NB4 (cell line): ENCODE data around the gene LILRB1.
"Not testable (repeated sequence)": the region's sequence is repeated elsewhere in the genome, so short reads cannot be mapped to it uniquely, and the experiment has no call there.

Source experiments
- DNase-seq: peaks from one replicate; pipeline ENCODE4 v3.0.0; 2010; ENCODE audit warnings: low read depth
- H3K4me3 ChIP-seq: one replicate; pipeline ENCODE4 v1.5.1; 2011; ENCODE audit warnings: mild to moderate bottlenecking, low read depth, low read length, moderate library complexity
- MAX ChIP-seq: IDR thresholded peaks from 2 replicates; pipeline ENCODE4 v1.6.1; 2011; ENCODE audit warnings: low read depth, low read length
- MYC ChIP-seq: IDR thresholded peaks from 2 replicates; pipeline ENCODE4 v1.6.1; 2011; ENCODE audit warnings: low read depth, low read length
- POLR2A ChIP-seq: IDR thresholded peaks from 2 replicates; pipeline ENCODE4 v1.6.1; 2011; ENCODE audit warnings: mild to moderate bottlenecking; ENCODE audit not compliant: insufficient read length; ENCODE audit errors: extremely low read depth
- TF ChIP-seq, protein P1 (sequence below): IDR thresholded peaks from one replicate; pipeline ENCODE4 v1.5.1; 2012; ENCODE audit warnings: low read depth, low read length

The LILRB1 gene

DNA sequence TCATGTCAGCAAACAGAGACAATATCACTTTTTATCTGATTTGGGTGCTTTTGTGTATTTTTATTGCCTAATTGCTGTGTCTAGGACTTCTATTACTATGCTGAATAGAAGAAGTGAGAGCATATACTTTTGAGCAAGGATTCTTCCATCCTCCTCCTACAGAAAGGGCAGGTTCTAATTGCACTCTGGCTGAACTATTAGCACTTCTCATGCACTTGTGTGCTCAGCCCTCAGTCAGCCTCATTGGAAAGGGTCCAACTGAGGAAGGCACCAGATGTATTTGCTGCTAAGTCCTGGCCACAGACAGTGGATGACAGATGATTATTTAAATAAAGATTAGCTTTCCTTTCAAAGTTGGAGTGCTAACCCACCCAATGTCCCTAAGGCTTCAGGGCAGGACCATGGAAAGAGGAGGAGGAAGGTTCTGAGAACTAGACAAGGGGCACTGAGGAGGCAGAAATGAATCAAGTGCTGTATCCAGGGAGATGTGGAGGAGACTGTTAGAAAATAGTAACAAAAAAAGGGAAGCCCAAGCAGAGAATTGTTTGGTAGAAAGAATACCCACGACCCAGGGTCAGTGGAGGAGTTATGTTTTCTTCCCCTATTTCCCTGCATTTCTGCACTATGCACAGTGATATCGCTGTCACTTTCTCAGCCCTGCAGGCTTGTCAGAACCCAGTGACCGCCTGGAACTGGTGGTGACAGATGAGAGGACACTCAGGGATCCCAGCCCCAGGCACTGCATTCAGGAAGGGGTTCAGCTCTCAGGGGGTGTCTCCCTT, 40.5 kb downstream of the LILRB1 start:
- TF ChIP-seq, protein P1, sequence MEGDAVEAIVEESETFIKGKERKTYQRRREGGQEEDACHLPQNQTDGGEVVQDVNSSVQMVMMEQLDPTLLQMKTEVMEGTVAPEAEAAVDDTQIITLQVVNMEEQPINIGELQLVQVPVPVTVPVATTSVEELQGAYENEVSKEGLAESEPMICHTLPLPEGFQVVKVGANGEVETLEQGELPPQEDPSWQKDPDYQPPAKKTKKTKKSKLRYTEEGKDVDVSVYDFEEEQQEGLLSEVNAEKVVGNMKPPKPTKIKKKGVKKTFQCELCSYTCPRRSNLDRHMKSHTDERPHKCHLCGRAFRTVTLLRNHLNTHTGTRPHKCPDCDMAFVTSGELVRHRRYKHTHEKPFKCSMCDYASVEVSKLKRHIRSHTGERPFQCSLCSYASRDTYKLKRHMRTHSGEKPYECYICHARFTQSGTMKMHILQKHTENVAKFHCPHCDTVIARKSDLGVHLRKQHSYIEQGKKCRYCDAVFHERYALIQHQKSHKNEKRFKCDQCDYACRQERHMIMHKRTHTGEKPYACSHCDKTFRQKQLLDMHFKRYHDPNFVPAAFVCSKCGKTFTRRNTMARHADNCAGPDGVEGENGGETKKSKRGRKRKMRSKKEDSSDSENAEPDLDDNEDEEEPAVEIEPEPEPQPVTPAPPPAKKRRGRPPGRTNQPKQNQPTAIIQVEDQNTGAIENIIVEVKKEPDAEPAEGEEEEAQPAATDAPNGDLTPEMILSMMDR: no peak
- TF ChIP-seq POLR2A: no peak
- TF ChIP-seq MYC: no peak
- TF ChIP-seq MAX: no peak
- DNase-seq: no peak
- no peak overlapping the region for H3K4me3 ChIP-seq

DNA sequence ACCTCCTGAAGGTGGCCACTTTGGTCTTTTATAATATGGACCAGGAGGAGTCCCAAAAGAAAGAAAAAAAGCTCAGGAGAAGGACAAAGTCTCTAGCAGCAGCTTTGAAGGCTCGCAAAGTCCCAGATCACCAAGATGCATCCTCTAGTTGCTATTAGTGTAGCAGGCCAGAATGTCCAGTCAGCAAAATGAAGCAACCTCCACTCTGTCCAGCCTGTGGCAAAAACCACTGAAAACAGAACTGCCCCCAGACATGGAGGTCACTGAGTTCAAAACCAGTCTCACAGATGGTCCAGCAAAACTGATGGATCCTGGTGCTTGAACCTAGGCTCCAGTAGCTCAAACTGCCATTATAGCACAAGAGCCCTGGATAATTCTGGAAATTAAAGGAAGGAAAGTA, 42.9 kb downstream of the LILRB1 start:
- no peak overlapping the region for H3K4me3 ChIP-seq
- DNase-seq: no peak
- TF ChIP-seq, protein P1: no peak
- TF ChIP-seq MAX (no peak), POLR2A (no peak), MYC (no peak)

DNA sequence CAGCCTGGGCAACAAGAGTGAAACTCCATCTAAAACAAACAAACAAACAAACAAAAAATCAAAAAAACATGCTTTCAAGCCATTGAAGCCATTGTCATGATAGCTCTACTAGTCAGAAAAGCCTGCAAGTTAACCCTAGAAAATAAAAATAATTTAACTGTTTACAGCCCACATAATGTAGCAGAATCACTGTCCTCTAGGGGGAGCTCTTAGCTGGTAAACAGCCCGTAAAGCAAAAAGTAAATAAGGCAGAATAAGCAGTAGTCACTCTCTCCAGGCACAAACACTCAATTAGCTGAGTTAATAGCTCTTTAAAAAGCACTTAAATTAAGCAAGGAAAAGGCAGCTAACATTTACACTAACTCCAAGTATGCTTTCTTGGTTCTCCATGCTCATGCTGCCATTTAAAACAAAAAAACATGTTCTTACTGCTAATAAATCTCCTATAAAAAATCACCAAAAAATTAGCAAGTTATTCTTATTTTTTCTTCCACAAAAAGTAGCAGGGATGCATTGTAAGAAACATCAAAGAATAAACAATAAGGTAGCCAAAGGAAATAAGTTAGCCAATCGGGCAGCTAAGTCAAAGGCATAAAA, 43.8 kb downstream of the LILRB1 start:
- H3K4me3 ChIP-seq: no peak overlapping the region
- TF ChIP-seq, protein P1: peak; percentile 59
- TF ChIP-seq MYC (no peak), POLR2A (no peak), MAX (no peak)
- peak; percentile 61 for DNase-seq

GRCh38 chr19:54676210-54676834, 46.0 kb downstream of the LILRB1 start:
- H3K4me3 ChIP-seq: not testable (repeated sequence)
- TF ChIP-seq, protein P1: peak; percentile 75
- peak; percentile 43 for DNase-seq

DNA sequence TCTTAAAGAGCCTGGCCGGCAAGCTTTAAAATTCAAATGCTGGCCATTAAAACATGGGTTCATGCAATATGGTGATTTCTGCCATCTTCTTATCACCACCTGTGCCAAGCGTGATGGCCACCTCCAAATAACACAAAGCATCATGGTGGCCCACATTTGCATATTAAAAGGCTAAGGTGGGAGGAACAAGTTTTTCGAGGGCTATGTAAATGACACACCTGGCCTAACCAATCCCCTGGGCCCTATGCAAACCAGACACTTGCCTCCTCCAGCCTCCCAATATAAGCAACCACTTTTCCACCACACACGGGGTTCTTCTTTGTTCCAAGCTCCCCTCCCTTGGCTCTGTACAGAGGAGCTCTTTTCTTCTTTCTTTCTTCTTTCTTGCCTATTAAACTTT, 46.9 kb downstream of the LILRB1 start:
- DNase-seq: no peak
- no peak overlapping the region for H3K4me3 ChIP-seq
- TF ChIP-seq, protein P1: no peak
- TF ChIP-seq POLR2A: no peak

DNA sequence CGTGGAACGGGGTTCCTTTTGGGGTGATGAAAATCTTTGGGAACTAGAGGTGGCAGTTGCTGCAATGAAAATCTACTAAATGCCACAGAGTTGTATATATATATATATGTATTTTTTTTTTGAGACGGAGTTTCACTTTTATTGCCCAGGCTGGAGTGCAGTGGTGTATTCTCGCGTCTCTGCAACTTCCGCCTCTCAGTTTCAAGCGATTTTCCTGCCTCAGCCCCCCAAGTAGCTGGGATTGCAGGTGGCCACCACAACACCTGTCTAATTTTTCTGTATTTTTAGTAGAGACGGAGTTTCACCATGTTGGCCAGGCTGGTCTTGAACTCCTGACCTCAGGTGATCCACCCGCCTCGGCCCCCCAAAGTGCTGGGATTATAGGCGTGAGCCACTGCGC, 51.3 kb downstream of the LILRB1 start:
- not testable (repeated sequence) for H3K4me3 ChIP-seq, DNase-seq
